Dedifferentiated amniotic fluid mesenchymal stem cell (primary cell): Measurements from ENCODE around the gene OR5B12.
A peak's percentile ranks its signal among the peaks of the same experiment; 100 is the strongest.
"Not testable (repeated sequence)": the region's sequence is repeated elsewhere in the genome, so short reads cannot be mapped to it uniquely, and the experiment has no call there.

Source experiments
- DNase-seq: peaks from one replicate; pipeline ENCODE4 v3.0.0-alpha.2; 2016; ENCODE audit errors: extremely low spot score

The OR5B12 gene

GRCh38 chr11:58442136-58442535, at the start of gene OR5B12:
Gene OR5B12 (minus strand): TSS chr11:58442236. CDS start chr11:58440151, 2,085 bp downstream.
- no peak for DNase-seq

- DNase-seq, result no peak
These were observed 48.8 kb upstream of the OR5B12 start for GRCh38 chr11:58490827-58491226.

- DNase-seq, result no peak
These were observed 45.1 kb upstream of the OR5B12 start for GRCh38 chr11:58487170-58487569.

- DNase-seq, result no peak
These were observed 43.9 kb upstream of the OR5B12 start for GRCh38 chr11:58485961-58486360.

- DNase-seq, result no peak
These were observed 29.9 kb upstream of the OR5B12 start for GRCh38 chr11:58471892-58472291.

GRCh38 chr11:58466293-58466692, 24.3 kb upstream of the OR5B12 start:
- DNase-seq, result no peak

- no peak for DNase-seq
These were observed 23.7 kb upstream of the OR5B12 start for GRCh38 chr11:58465690-58466089.

GRCh38 chr11:58451585-58451984, 9.5 kb upstream of the OR5B12 start:
- no peak for DNase-seq

- DNase-seq, result no peak
These were observed 4.3 kb upstream of the OR5B12 start for GRCh38 chr11:58446294-58446693.

- DNase-seq, result no peak
These were observed 2.3 kb upstream of the OR5B12 start for GRCh38 chr11:58444300-58444699.

- no peak for DNase-seq
These were observed 3.5 kb downstream of the OR5B12 start for GRCh38 chr11:58438486-58438885.

- DNase-seq, result no peak
These were observed 7.8 kb downstream of the OR5B12 start for GRCh38 chr11:58434217-58434616.

- DNase-seq, result no peak
These were observed 8.3 kb downstream of the OR5B12 start for GRCh38 chr11:58433638-58434203.

GRCh38 chr11:58429273-58429672, 12.8 kb downstream of the OR5B12 start:
- DNase-seq, result no peak

- DNase-seq, result no peak
These were observed 14.0 kb downstream of the OR5B12 start, which contains the start of gene OR5B2 for GRCh38 chr11:58428021-58428420. Gene OR5B2 (minus strand): TSS chr11:58428121. CDS start chr11:58423261, 4,860 bp downstream.

- no peak for DNase-seq
These were observed 35.3 kb downstream of the OR5B12 start, which contains the start of gene OR5B3 for GRCh38 chr11:58406774-58407173. Gene OR5B3 (minus strand): TSS chr11:58406874. CDS start chr11:58403409, 3,465 bp downstream.

GRCh38 chr11:58399622-58400021, 42.4 kb downstream of the OR5B12 start:
- DNase-seq, result not testable (repeated sequence)

- no peak for DNase-seq
These were observed 46.5 kb downstream of the OR5B12 start for GRCh38 chr11:58395581-58395980.

- peak; percentile 50 for DNase-seq
These were observed 47.8 kb downstream of the OR5B12 start for GRCh38 chr11:58394195-58394594.

GRCh38 chr11:58392746-58393145, 49.3 kb downstream of the OR5B12 start:
- no peak for DNase-seq

GRCh38 chr11:58391879-58392278, 50.2 kb downstream of the OR5B12 start:
- DNase-seq, result no peak

- no peak for DNase-seq
These were observed 51.4 kb downstream of the OR5B12 start for GRCh38 chr11:58390551-58391063.
